Measurements from ENCODE around the gene GIGYF2.
"Not testable (repeated sequence)": the region's sequence is repeated elsewhere in the genome, so short reads cannot be mapped to it uniquely, and the experiment has no call there.

GIGYF2 gene

GRCh38 chr2:232697059-232697806 lies at the start of gene GIGYF2:
GIGYF2 (plus strand) TSS chr2:232697331; CDS start chr2:232735198, 37,867 bp downstream.
- DNase-seq: peak; percentile 98

GRCh38 chr2:232649033-232649432 lies 48.1 kb upstream of the GIGYF2 start:
- DNase-seq: no peak

- no peak for DNase-seq
Measured at GRCh38 chr2:232652505-232652851, 44.7 kb upstream of the GIGYF2 start.

GRCh38 chr2:232653441-232653840 lies 43.7 kb upstream of the GIGYF2 start:
- no peak for DNase-seq

GRCh38 chr2:232655392-232655791 lies 41.7 kb upstream of the GIGYF2 start:
- DNase-seq: no peak

- no peak for DNase-seq
Measured at GRCh38 chr2:232658217-232658785, 38.8 kb upstream of the GIGYF2 start.

- DNase-seq: no peak
Measured at GRCh38 chr2:232659359-232659758, 37.8 kb upstream of the GIGYF2 start.

GRCh38 chr2:232662486-232663260 lies 34.5 kb upstream of the GIGYF2 start:
- no peak for DNase-seq

GRCh38 chr2:232666051-232666805 lies 30.9 kb upstream of the GIGYF2 start:
- DNase-seq: no peak

- no peak for DNase-seq
Measured at GRCh38 chr2:232667989-232668583, 29.0 kb upstream of the GIGYF2 start.

GRCh38 chr2:232668805-232669444 lies 28.2 kb upstream of the GIGYF2 start:
- DNase-seq: peak; percentile 48

GRCh38 chr2:232672588-232672987 lies 24.5 kb upstream of the GIGYF2 start:
- DNase-seq: no peak

GRCh38 chr2:232674491-232674890 lies 22.6 kb upstream of the GIGYF2 start:
- no peak for DNase-seq

GRCh38 chr2:232675381-232675780 lies 21.8 kb upstream of the GIGYF2 start:
- DNase-seq: no peak

- no peak for DNase-seq
Measured at GRCh38 chr2:232680006-232680405, 17.1 kb upstream of the GIGYF2 start.

GRCh38 chr2:232681527-232681926 lies 15.6 kb upstream of the GIGYF2 start:
- no peak for DNase-seq

- no peak for DNase-seq
Measured at GRCh38 chr2:232683368-232683767, 13.8 kb upstream of the GIGYF2 start.

- not testable (repeated sequence) for DNase-seq
Measured at GRCh38 chr2:232685391-232685790, 11.7 kb upstream of the GIGYF2 start.

- DNase-seq: peak; percentile 57
Measured at GRCh38 chr2:232687382-232688160, 9.6 kb upstream of the GIGYF2 start.

GRCh38 chr2:232688201-232688600 lies 8.9 kb upstream of the GIGYF2 start:
- DNase-seq: no peak

GRCh38 chr2:232689152-232689910 lies 7.8 kb upstream of the GIGYF2 start:
- peak; percentile 62 for DNase-seq

All from femur (tissue), 1 donor.